B cell (primary cell): ENCODE data around the gene CBARP. TPM values are rescaled to one million over a fixed set of nuclear protein-coding genes. Genes with fewer than 3 reads are reported as not detected.

ENCODE experiments used
- ATAC-seq: fragments of 200-7000 bp; cut with Tn5 transposase; one replicate; pipeline ENCODE4 v1.10.0; 2021; ENCODE audit warnings: low read depth, mild to moderate bottlenecking, moderate number of reproducible peaks, moderate library complexity
- CTCF ChIA-PET: fragments of 350-600 bp; sonication (Branson Sonifier 250); formaldehyde crosslinking; loops from one replicate; lab custom pipeline; 2021; ENCODE audit warnings: antibody characterized with exemption, inconsistent platforms; lab: Charles Lee
- POLR2A ChIA-PET: fragments of 350-600 bp; sonication (Branson Sonifier 250); formaldehyde crosslinking; loops from one replicate; lab custom pipeline; 2021; ENCODE audit warnings: antibody characterized with exemption; lab: Charles Lee
- DNase-seq: peaks from one replicate; pipeline ENCODE4 v3.0.0; 2013
- H2AFZ ChIP-seq: 2 replicates; pipeline ENCODE4 v1.6.1; 2012; ENCODE audit warnings: mild to moderate bottlenecking, low read depth, low read length; ENCODE audit not compliant: insufficient read depth, poor library complexity, severe bottlenecking
- H3K27ac ChIP-seq, 2 donors: 1 replicate in 1 of 2; 2 replicates in 1 of 2; pipeline ENCODE4 v1.5.1; 2012 to 2013; ENCODE audit warnings: low read length in 2 of 2, mild to moderate bottlenecking in 2 of 2, moderate library complexity in 1 of 2
- H3K27me3 ChIP-seq, 4 experiments: fragments of 200-600 bp in 1 of 4; sonication (generic) in 1 of 4; replicated peaks in 1 of 4; 1 replicate in 2 of 4; 2 replicates in 2 of 4; pipeline versions ENCODE4 v1.6.1 to v1.7.0; 2013 to 2016; ENCODE audit warnings: low read length in 3 of 4, mild to moderate bottlenecking in 2 of 4, mixed read lengths in 1 of 4, moderate library complexity in 1 of 4; ENCODE audit not compliant: insufficient read depth in 4 of 4, control insufficient read depth in 3 of 4; ENCODE audit errors: control extremely low read depth in 1 of 4
- H3K36me3 ChIP-seq, 2 experiments: replicated peaks in 1 of 2; 1 replicate in 1 of 2; 2 replicates in 1 of 2; pipeline versions ENCODE4 v1.6.1 to v1.7.1; 2013; ENCODE audit warnings: low read length in 1 of 2; ENCODE audit not compliant: insufficient read depth in 2 of 2, control insufficient read depth in 1 of 2; ENCODE audit errors: control extremely low read depth in 1 of 2, extremely low read depth in 1 of 2
- H3K4me1 ChIP-seq, 2 donors: fragments of 200-600 bp in 1 of 2; sonication (generic) in 1 of 2; 1 replicate in 1 of 2; 2 replicates in 1 of 2; pipeline versions ENCODE4 v1.5.1 to v1.6.1; 2013 to 2017; ENCODE audit warnings: low read length in 2 of 2; ENCODE audit not compliant: control insufficient read depth in 2 of 2, insufficient read depth in 2 of 2
- H3K4me2 ChIP-seq: replicated peaks from 2 replicates; pipeline ENCODE3; 2012; ENCODE audit warnings: mild to moderate bottlenecking, low read depth, low read length; ENCODE audit not compliant: poor library complexity, severe bottlenecking
- H3K4me3 ChIP-seq, 5 experiments: fragments of 200-600 bp in 1 of 5; sonication (generic) in 1 of 5; 1 replicate in 3 of 5; 2 replicates in 2 of 5; pipeline versions ENCODE4 v1.5.1 to v1.7.0; 2011 to 2016; ENCODE audit warnings: low read length in 4 of 5, mild to moderate bottlenecking in 4 of 5, low read depth in 2 of 5, control low read depth in 1 of 5, moderate library complexity in 1 of 5; ENCODE audit not compliant: insufficient read depth in 1 of 5; ENCODE audit errors: control extremely low read depth in 1 of 5, extremely low read depth in 1 of 5
- H3K79me2 ChIP-seq: fragments of 200-600 bp; sonication (generic); one replicate; pipeline ENCODE4 v1.6.0; 2016; ENCODE audit warnings: low read length; ENCODE audit not compliant: control insufficient read depth, insufficient read depth
- H3K9ac ChIP-seq: fragments of 200-600 bp; sonication (generic); 2 replicates; pipeline ENCODE4 v1.6.1; 2017; ENCODE audit warnings: mild to moderate bottlenecking, low read length, moderate library complexity
- H3K9me3 ChIP-seq, 3 donors: one replicate each; pipeline versions ENCODE4 v1.6.1 to v1.7.1; 2013; ENCODE audit warnings: low read length in 2 of 3; ENCODE audit not compliant: control insufficient read depth in 2 of 3, insufficient read depth in 1 of 3; ENCODE audit errors: control extremely low read depth in 1 of 3
- H4K20me1 ChIP-seq: 2 replicates; pipeline ENCODE4 v1.6.0; 2012; ENCODE audit warnings: mild to moderate bottlenecking, low read length; ENCODE audit not compliant: insufficient read depth, control insufficient read depth, poor library complexity, severe bottlenecking
- H3K27ac Mint-ChIP-seq: one replicate; pipeline ENCODE4 v1.8.0; 2021; ENCODE audit warnings: mixed read lengths
- H3K27me3 Mint-ChIP-seq: one replicate; pipeline ENCODE4 v1.8.0; 2021; ENCODE audit warnings: mixed read lengths
- H3K4me1 Mint-ChIP-seq: one replicate; pipeline ENCODE4 v1.8.0; 2021; ENCODE audit warnings: mixed read lengths
- H3K4me3 Mint-ChIP-seq: one replicate; pipeline ENCODE4 v1.8.0; 2021; ENCODE audit warnings: mixed read lengths
- H3K9me3 Mint-ChIP-seq: one replicate; pipeline ENCODE4 v1.8.0; 2022; ENCODE audit warnings: mixed read lengths; ENCODE audit not compliant: insufficient read depth
- CTCF ChIP-seq: fragments of 200-600 bp; IDR thresholded peaks from one replicate; pipeline ENCODE4 v1.8.0; 2022; ENCODE audit warnings: antibody characterized with exemption, mild to moderate bottlenecking
- EZH2 ChIP-seq: IDR thresholded peaks from 2 replicates; pipeline ENCODE4 v1.6.1; 2012; ENCODE audit warnings: borderline replicate concordance, low read depth, mild to moderate bottlenecking, moderate library complexity, low read length; ENCODE audit not compliant: insufficient read depth, poor library complexity, severe bottlenecking
- WGBS: methylation state at CpG from one replicate; pipeline ENCODE4 v1.1.5; 2013; ENCODE audit warnings: missing lambda C conversion rate; ENCODE audit not compliant: insufficient coverage; 5-methylcytosine and 5-hydroxymethylcytosine counted together
- intact Hi-C: fragments of 100-400 bp; cut with micrococcal nuclease; formaldehyde crosslinking; loops from one replicate; pipeline ENCODE4 v1.10.0; 2022
- polyA plus RNA-seq: library from polyadenylated mRNA; depleted of rRNA; stranded (reverse); fragments of >200 nt; gene quantifications from 2 replicates; pipeline ENCODE4 v1.2.3, GENCODE V29; 2012
- total RNA-seq, 2 donors: library from RNA; stranded (reverse); fragments of 120-200 nt in 1 of 2; gene quantifications; 1 replicate in 1 of 2; 2 replicates in 1 of 2; pipeline versions ENCODE4 v1.2.3 to v1.2.4, GENCODE V29; 2013 to 2022

Gene CBARP
- total and polyA plus RNA-seq, 2 donors (not counting 1 experiment from before 2014, with no cell fraction given), result not detected

GRCh38 chr19:1270854-1271527 is 33.2 kb upstream of the CBARP start:
- Histone ChIP-seq H3K9me3 (no peaks in the 10 kb centered on the region), H3K36me3 (peaks cover 9 to 51% of the 10 kb centered on the region in 2 experiments), H3K4me3 (peak overlapping the region in 2 of 5 experiments; percentile 75 to 85), H3K27me3 (no peaks in the 10 kb centered on the region), H4K20me1 (peaks cover 78% of the 10 kb centered on the region), H3K79me2 (peaks cover 77% of the 10 kb centered on the region), H2AFZ (no peak overlapping the region), H3K9ac (peak overlapping the region; percentile 73), H3K4me2 (peak overlapping the region; percentile 83), H3K27ac (peak overlapping the region; percentile 13 to 88), H3K4me1 (peaks cover 58 to 79% of the 10 kb centered on the region in 2 donors)
- Mint-ChIP-seq H3K4me1 (peaks cover 66% of the 10 kb centered on the region), H3K4me3 (peak overlapping the region; percentile 88), H3K27ac (peak overlapping the region; percentile 69), H3K27me3 (no peaks in the 10 kb centered on the region), H3K9me3 (no peaks in the 10 kb centered on the region)
- ATAC-seq (no peak), DNase-seq (peak; percentile 49)
- intact Hi-C loops, result no loop called here
- CTCF ChIA-PET, result interaction anchor here (6.1 kb wide), 1 partner anchor 26 kb away, joined by 51 read pairs; no protein-coding TSS in a partner anchor
- TF ChIP-seq CTCF (no peak), EZH2 (no peak)
- POLR2A ChIA-PET, result interaction anchor here (0.6 kb wide), 1 partner anchor 352 kb away, joined by 3 read pairs; no protein-coding TSS in a partner anchor
- 76% methylated on average over 26 of the region's 26 CpGs for WGBS

- Mint-ChIP-seq H3K27ac (peak overlapping the region; percentile 87), H3K4me3 (peak overlapping the region; percentile 88), H3K4me1 (peaks cover 71% of the 10 kb centered on the region), H3K9me3 (no peaks in the 10 kb centered on the region), H3K27me3 (no peaks in the 10 kb centered on the region)
- CTCF ChIA-PET, result interaction anchor here (6.1 to 10.0 kb wide), 2 partner anchors 26 kb away, joined by 51 to 658 read pairs; partner anchors contain the start of gene ATP5F1D
- Histone ChIP-seq H3K27me3 (no peaks in the 10 kb centered on the region), H2AFZ (no peak overlapping the region), H3K4me3 (peak overlapping the region; percentile 75 to 96 (median 85)), H3K9ac (peak overlapping the region; percentile 73), H4K20me1 (peaks cover 78% of the 10 kb centered on the region), H3K9me3 (no peaks in the 10 kb centered on the region), H3K36me3 (peaks cover 9 to 51% of the 10 kb centered on the region in 2 experiments), H3K79me2 (peaks cover 75% of the 10 kb centered on the region), H3K27ac (peak overlapping the region; percentile 88 to 92), H3K4me2 (peak overlapping the region; percentile 83), H3K4me1 (peaks cover 63 to 84% of the 10 kb centered on the region in 2 donors)
- POLR2A ChIA-PET, result interaction anchor here (0.7 to 11.0 kb wide), 3 partner anchors 27 to 46 kb away, joined by 3 to 402 read pairs (median 11); partner anchors contain the start of genes ATP5F1D and CBARP
- TF ChIP-seq CTCF (no peak), EZH2 (no peak)
- DNase-seq, result no peak
- intact Hi-C loops, result no loop called here
- ATAC-seq, result no peak
- WGBS, result 13% methylated on average over 6 of the region's 8 CpGs
Observed at GRCh38 chr19:1270213-1270853, 32.5 kb upstream of the CBARP start.
